HEK293T (cell line): ENCODE data around the gene NR3C2.
"Not testable (repeated sequence)": the region's sequence is repeated elsewhere in the genome, so short reads cannot be mapped to it uniquely, and the experiment has no call there.

Experiments
- CTCF ChIA-PET: fragments of 350-600 bp; formaldehyde crosslinking; extraction: SDS; loops from one replicate; lab custom pipeline; 2021; ENCODE audit warnings: antibody characterized with exemption, inconsistent platforms; lab: Yijun Ruan, JAX
- POLR2A ChIA-PET: fragments of 350-600 bp; formaldehyde crosslinking; extraction: SDS; loops from one replicate; lab custom pipeline; 2020; ENCODE audit warnings: antibody characterized with exemption, inconsistent platforms; lab: Yijun Ruan, JAX
- DNase-seq: peaks from one replicate; pipeline ENCODE4 v3.0.0; 2012; ENCODE audit warnings: mixed read lengths; ENCODE audit errors: extremely low spot score
- ARNT ChIP-seq: fragments of 450-650 bp; IDR thresholded peaks from 2 replicates; pipeline ENCODE4 v1.6.1; 2017; ENCODE audit warnings: mild to moderate bottlenecking
- BHLHE40 ChIP-seq: fragments of 450-650 bp; IDR thresholded peaks from 2 replicates; pipeline ENCODE4 v1.6.1; 2016; ENCODE audit warnings: mild to moderate bottlenecking, moderate library complexity, borderline replicate concordance
- CTBP1 ChIP-seq: fragments of 450-650 bp; IDR thresholded peaks from 2 replicates; pipeline ENCODE4 v1.6.1; 2016; ENCODE audit warnings: borderline replicate concordance
- ELF4 ChIP-seq: fragments of 450-650 bp; IDR thresholded peaks from 2 replicates; pipeline ENCODE4 v1.6.1; 2017; ENCODE audit warnings: antibody characterized with exemption
- FOXA1 ChIP-seq: fragments of 450-650 bp; IDR thresholded peaks from 2 replicates; pipeline ENCODE4 v1.6.1; 2016; ENCODE audit warnings: mild to moderate bottlenecking
- FOXK2 ChIP-seq: fragments of 450-650 bp; IDR thresholded peaks from 2 replicates; pipeline ENCODE4 v1.6.1; 2016; ENCODE audit warnings: mild to moderate bottlenecking
- FOXM1 ChIP-seq: fragments of 450-650 bp; IDR thresholded peaks from 2 replicates; pipeline ENCODE4 v1.6.1; 2017; ENCODE audit warnings: mild to moderate bottlenecking, borderline replicate concordance
- HDGF ChIP-seq: fragments of 450-650 bp; IDR thresholded peaks from 2 replicates; pipeline ENCODE4 v1.6.1; 2017; ENCODE audit warnings: antibody characterized with exemption, borderline replicate concordance
- L3MBTL2 ChIP-seq: fragments of 450-650 bp; conservative IDR thresholded peaks from 2 replicates; pipeline ENCODE4 v1.6.1; 2016; ENCODE audit warnings: mild to moderate bottlenecking
- LEF1 ChIP-seq: fragments of 450-650 bp; IDR thresholded peaks from 2 replicates; pipeline ENCODE4 v1.6.1; 2017; ENCODE audit warnings: mild to moderate bottlenecking, borderline replicate concordance
- NFRKB ChIP-seq: fragments of 450-650 bp; IDR thresholded peaks from 2 replicates; pipeline ENCODE4 v1.6.1; 2016; ENCODE audit warnings: mild to moderate bottlenecking, moderate library complexity
- PKNOX1 ChIP-seq: fragments of 450-650 bp; IDR thresholded peaks from 2 replicates; pipeline ENCODE4 v1.6.1; 2016
- SP1 ChIP-seq: fragments of 450-650 bp; IDR thresholded peaks from 2 replicates; pipeline ENCODE4 v1.6.1; 2017
- SUZ12 ChIP-seq: fragments of 450-650 bp; IDR thresholded peaks from 2 replicates; pipeline ENCODE4 v1.6.1; 2016; ENCODE audit warnings: mild to moderate bottlenecking
- TARDBP ChIP-seq: fragments of 450-650 bp; IDR thresholded peaks from 2 replicates; pipeline ENCODE4 v1.6.1; 2016
- ZNF384 ChIP-seq: fragments of 450-650 bp; IDR thresholded peaks from 2 replicates; pipeline ENCODE4 v1.6.1; 2016

The NR3C2 gene

GRCh38 chr4:148192526-148192925 lies 249.7 kb downstream of the NR3C2 start:
- ChIA-PET POLR2A (no interaction called here), CTCF (no interaction called here)
- DNase-seq: no peak
- TF ChIP-seq ARNT (no peak), FOXA1 (no peak), LEF1 (no peak), BHLHE40 (no peak), L3MBTL2 (no peak), CTBP1 (no peak), SP1 (no peak), NFRKB (no peak), TARDBP (no peak), HDGF (no peak), FOXK2 (no peak), ZNF384 (no peak), PKNOX1 (no peak), ELF4 (no peak), FOXM1 (no peak), SUZ12 (no peak)

- CTCF ChIA-PET, DNase-seq, POLR2A ChIA-PET: not testable (repeated sequence)
These were observed 254.6 kb downstream of the NR3C2 start for GRCh38 chr4:148187454-148188222.

- POLR2A ChIA-PET: no interaction called here
- DNase-seq: no peak
- TF ChIP-seq ARNT (no peak), PKNOX1 (no peak), FOXA1 (no peak), HDGF (no peak), ZNF384 (no peak), FOXM1 (no peak), SUZ12 (no peak), SP1 (no peak), FOXK2 (no peak), BHLHE40 (no peak), LEF1 (no peak), TARDBP (no peak), L3MBTL2 (no peak), ELF4 (no peak), NFRKB (no peak), CTBP1 (no peak)
- CTCF ChIA-PET: no interaction called here
These were observed 257.3 kb downstream of the NR3C2 start for GRCh38 chr4:148184922-148185321.

GRCh38 chr4:148182230-148182911 lies 259.8 kb downstream of the NR3C2 start:
- TF ChIP-seq ARNT (no peak), HDGF (no peak), ZNF384 (no peak), CTBP1 (no peak), LEF1 (no peak), NFRKB (no peak), FOXM1 (no peak), SUZ12 (no peak), ELF4 (no peak), L3MBTL2 (no peak), SP1 (no peak), BHLHE40 (no peak), FOXK2 (no peak), PKNOX1 (no peak), FOXA1 (no peak), TARDBP (no peak)
- ChIA-PET CTCF (no interaction called here), POLR2A (no interaction called here)
- no peak for DNase-seq

- ChIA-PET CTCF (no interaction called here), POLR2A (no interaction called here)
- TF ChIP-seq FOXA1 (no peak), HDGF (no peak), NFRKB (no peak), TARDBP (no peak), ZNF384 (no peak), FOXK2 (no peak), L3MBTL2 (no peak)
- no peak for DNase-seq
These were observed 268.7 kb downstream of the NR3C2 start for GRCh38 chr4:148173397-148174017.

- CTCF ChIA-PET: interaction anchor here (0.7 to 1.2 kb wide), 2 partner anchors 14 to 29 kb away, joined by 3 read pairs; no protein-coding TSS in a partner anchor
- TF ChIP-seq SP1 (no peak), FOXK2 (no peak), L3MBTL2 (no peak), FOXA1 (no peak), HDGF (no peak), NFRKB (no peak), BHLHE40 (no peak), CTBP1 (no peak), PKNOX1 (no peak), ELF4 (no peak)
- POLR2A ChIA-PET: no interaction called here
- no peak for DNase-seq
These were observed 270.6 kb downstream of the NR3C2 start for GRCh38 chr4:148171596-148171995.
